Measurements from ENCODE around the gene CDH18.

CDH18 gene

DNA sequence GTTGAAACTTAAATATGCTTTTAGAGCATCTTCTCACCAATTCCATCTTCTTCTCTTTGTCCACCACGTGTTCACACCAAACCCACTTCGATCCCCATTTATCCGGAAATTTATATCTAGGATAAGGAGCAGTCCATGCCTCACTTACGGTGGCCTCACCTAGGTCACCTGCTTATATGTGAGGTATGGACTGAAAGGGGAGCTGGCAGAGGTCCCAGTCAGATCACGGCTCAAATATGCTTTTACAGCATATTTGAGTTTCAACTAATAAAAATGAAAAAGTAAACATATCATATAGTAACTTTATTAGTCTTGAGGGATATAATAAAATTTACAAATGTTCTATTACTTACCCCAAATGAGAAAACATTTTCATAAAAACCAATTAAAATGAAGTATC, 508.4 kb downstream of the CDH18 start:
- no peak for TF ChIP-seq EZH2phosphoT487 (IDR thresholded peaks at IDR 0.05; ENCODE audit: borderline replicate concordance)
- H3K36me3 ChIP-seq (ENCODE audit: insufficient read depth, low read length): no peaks in the 10 kb centered on the region

DNA sequence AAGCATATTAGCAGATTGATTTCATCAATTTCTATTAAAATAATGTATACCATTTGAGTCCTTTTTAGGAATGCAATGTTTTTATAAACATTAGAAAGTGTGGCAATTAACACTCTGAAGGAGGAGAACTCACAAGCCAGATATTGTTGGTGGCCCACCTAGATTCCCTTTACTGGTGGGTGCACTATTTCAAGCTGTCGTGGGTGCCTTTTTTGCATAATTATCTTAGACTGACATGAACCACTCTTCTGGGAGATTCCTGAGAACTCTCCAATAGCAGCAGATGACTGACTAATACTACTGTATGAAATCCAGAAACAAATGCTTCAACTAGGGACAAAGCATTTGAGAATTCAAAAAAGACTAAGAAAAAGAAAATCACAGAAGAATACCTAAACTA, 526.0 kb downstream of the CDH18 start:
- Histone ChIP-seq H3K79me2 (ENCODE audit: insufficient read depth, low read length) (no peaks in the 10 kb centered on the region), H3F3A (ENCODE audit: low read depth) (no peaks in the 10 kb centered on the region), H3K4me3 (ENCODE audit: low read length, poor library complexity, severe bottlenecking) (no peak overlapping the region), H3K4me1 (ENCODE audit: insufficient read depth, low read length, poor library complexity, severe bottlenecking) (no peaks in the 10 kb centered on the region), H3K9me3 (ENCODE audit: insufficient read depth, low read depth, low read length) (no peaks in the 10 kb centered on the region), H3K36me3 (ENCODE audit: insufficient read depth, low read length) (no peaks in the 10 kb centered on the region), H2AFZ (ENCODE audit: low read length) (no peak overlapping the region), H4K20me1 (ENCODE audit: insufficient read depth, low read length, poor library complexity, severe bottlenecking) (no peaks in the 10 kb centered on the region), H3K4me2 (ENCODE audit: low read depth, low read length, poor library complexity, severe bottlenecking) (no peak overlapping the region), H3K9me2 (replicated peaks; ENCODE audit: low read depth, low read length) (no peaks in the 10 kb centered on the region), H3K9ac (ENCODE audit: low read depth, low read length, poor library complexity, severe bottlenecking) (no peak overlapping the region), H3K27me3 (ENCODE audit: insufficient read depth, low read length, poor library complexity, severe bottlenecking) (no peaks in the 10 kb centered on the region)
- TF ChIP-seq, protein P1, sequence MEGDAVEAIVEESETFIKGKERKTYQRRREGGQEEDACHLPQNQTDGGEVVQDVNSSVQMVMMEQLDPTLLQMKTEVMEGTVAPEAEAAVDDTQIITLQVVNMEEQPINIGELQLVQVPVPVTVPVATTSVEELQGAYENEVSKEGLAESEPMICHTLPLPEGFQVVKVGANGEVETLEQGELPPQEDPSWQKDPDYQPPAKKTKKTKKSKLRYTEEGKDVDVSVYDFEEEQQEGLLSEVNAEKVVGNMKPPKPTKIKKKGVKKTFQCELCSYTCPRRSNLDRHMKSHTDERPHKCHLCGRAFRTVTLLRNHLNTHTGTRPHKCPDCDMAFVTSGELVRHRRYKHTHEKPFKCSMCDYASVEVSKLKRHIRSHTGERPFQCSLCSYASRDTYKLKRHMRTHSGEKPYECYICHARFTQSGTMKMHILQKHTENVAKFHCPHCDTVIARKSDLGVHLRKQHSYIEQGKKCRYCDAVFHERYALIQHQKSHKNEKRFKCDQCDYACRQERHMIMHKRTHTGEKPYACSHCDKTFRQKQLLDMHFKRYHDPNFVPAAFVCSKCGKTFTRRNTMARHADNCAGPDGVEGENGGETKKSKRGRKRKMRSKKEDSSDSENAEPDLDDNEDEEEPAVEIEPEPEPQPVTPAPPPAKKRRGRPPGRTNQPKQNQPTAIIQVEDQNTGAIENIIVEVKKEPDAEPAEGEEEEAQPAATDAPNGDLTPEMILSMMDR (conservative IDR thresholded peaks at IDR 0.05; ENCODE audit: low read length): no peak
- no peak for TF ChIP-seq EZH2phosphoT487 (IDR thresholded peaks at IDR 0.05; ENCODE audit: borderline replicate concordance)

More for the DNA sequence above, 508.4 kb downstream of the CDH18 start:
- Histone ChIP-seq H3K4me3 (ENCODE audit: low read length, poor library complexity, severe bottlenecking) (no peak overlapping the region), H4K20me1 (ENCODE audit: insufficient read depth, low read length, poor library complexity, severe bottlenecking) (no peaks in the 10 kb centered on the region), H3K9me3 (ENCODE audit: insufficient read depth, low read depth, low read length) (no peaks in the 10 kb centered on the region), H3F3A (ENCODE audit: low read depth) (no peaks in the 10 kb centered on the region), H3K9me2 (replicated peaks; ENCODE audit: low read depth, low read length) (no peaks in the 10 kb centered on the region), H3K27me3 (ENCODE audit: insufficient read depth, low read length, poor library complexity, severe bottlenecking) (no peaks in the 10 kb centered on the region), H3K4me1 (ENCODE audit: insufficient read depth, low read length, poor library complexity, severe bottlenecking) (no peaks in the 10 kb centered on the region), H3K4me2 (ENCODE audit: low read depth, low read length, poor library complexity, severe bottlenecking) (no peak overlapping the region), H3K9ac (ENCODE audit: low read depth, low read length, poor library complexity, severe bottlenecking) (no peak overlapping the region), H2AFZ (ENCODE audit: low read length) (no peak overlapping the region), H3K79me2 (ENCODE audit: insufficient read depth, low read length) (no peaks in the 10 kb centered on the region)

DNA sequence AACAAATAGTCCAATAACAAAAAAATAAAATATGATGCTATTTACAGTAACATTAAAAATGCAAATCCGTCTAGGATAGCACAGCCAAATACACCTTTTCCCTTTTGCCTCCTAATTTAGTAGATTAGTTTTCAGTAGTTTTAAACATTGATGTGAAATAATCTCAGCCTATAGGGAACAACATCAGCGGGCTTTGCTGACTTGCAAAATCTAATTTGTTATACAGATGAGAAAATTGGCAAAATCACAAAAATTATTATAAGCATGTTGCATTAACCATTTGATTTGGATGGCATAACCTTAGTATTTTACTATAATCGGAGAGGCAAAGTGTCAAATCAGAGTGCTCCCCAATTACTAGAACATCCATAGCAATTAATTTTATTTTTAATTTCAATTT, 563.5 kb downstream of the CDH18 start:
- H3K36me3 ChIP-seq (ENCODE audit: insufficient read depth, low read length): no peaks in the 10 kb centered on the region
- no peaks in the 10 kb centered on the region for H4K20me1 ChIP-seq (ENCODE audit: insufficient read depth, low read length, poor library complexity, severe bottlenecking)
- no peak overlapping the region for H3K4me2 ChIP-seq (ENCODE audit: low read depth, low read length, poor library complexity, severe bottlenecking)
- no peaks in the 10 kb centered on the region for H3K4me1 ChIP-seq (ENCODE audit: insufficient read depth, low read length, poor library complexity, severe bottlenecking)
- H3K4me3 ChIP-seq (ENCODE audit: low read length, poor library complexity, severe bottlenecking): no peak overlapping the region
- no peaks in the 10 kb centered on the region for H3K27me3 ChIP-seq (ENCODE audit: insufficient read depth, low read length, poor library complexity, severe bottlenecking)
- H3K9me3 ChIP-seq (ENCODE audit: insufficient read depth, low read depth, low read length): no peaks in the 10 kb centered on the region
- no peaks in the 10 kb centered on the region for H3K79me2 ChIP-seq (ENCODE audit: insufficient read depth, low read length)
- TF ChIP-seq, protein P1 (conservative IDR thresholded peaks at IDR 0.05; ENCODE audit: low read length): no peak
- TF ChIP-seq EZH2phosphoT487 (IDR thresholded peaks at IDR 0.05; ENCODE audit: borderline replicate concordance): no peak
- H3F3A ChIP-seq (ENCODE audit: low read depth): no peaks in the 10 kb centered on the region
- no peaks in the 10 kb centered on the region for H3K9me2 ChIP-seq (replicated peaks; ENCODE audit: low read depth, low read length)
- no peak overlapping the region for H3K9ac ChIP-seq (ENCODE audit: low read depth, low read length, poor library complexity, severe bottlenecking)
- no peak overlapping the region for H2AFZ ChIP-seq (ENCODE audit: low read length)
